GM21717 (cell line): Measurements from ENCODE around the gene NPNT.

ENCODE experiments used
- ATAC-seq: cut with Tn5 transposase; IDR thresholded peaks from one replicate; pipeline ENCODE4 v1.9.1; 2021; ENCODE audit warnings: mild to moderate bottlenecking, moderate library complexity; ENCODE audit not compliant: unreplicated experiment

Gene NPNT

DNA sequence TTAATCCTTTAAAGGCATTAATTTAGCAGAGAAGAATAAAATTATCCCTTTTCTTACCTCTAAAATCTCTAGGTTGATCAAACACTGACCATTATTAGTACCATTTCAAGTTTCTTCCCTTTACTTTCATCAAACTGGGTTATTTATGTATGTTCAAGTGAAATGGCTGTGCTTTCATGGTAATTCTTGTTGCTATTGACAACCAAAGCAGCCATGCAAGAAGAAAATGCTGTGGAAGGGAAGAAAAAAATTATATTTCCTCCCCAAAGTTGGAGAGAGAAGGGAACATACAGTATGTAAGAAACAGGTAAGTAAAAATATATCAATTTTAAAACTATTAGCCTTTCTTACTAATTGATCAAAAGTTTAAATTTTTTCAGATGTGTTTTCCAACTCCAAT is 16.2 kb downstream of the NPNT start:
- ATAC-seq = no peak

DNA sequence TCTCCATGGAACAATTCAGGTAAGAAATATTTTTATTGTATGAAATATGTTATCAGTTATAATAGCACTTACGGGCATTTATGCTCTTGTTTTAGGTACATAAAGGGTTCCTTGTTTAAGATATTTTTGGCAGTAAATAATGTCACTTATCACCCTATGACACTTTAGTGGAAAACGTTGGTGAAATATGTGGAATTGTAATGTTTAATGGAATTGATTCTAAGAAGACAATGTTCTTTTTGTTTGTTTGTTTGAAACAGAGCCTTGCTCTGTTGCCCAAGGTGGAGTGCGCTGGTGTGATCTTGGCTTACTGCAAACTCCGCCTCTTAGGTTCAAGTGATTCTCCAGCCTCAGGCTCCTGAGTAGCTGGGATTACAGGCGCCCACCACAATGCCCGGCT is 17.4 kb downstream of the NPNT start:
- no peak for ATAC-seq

DNA sequence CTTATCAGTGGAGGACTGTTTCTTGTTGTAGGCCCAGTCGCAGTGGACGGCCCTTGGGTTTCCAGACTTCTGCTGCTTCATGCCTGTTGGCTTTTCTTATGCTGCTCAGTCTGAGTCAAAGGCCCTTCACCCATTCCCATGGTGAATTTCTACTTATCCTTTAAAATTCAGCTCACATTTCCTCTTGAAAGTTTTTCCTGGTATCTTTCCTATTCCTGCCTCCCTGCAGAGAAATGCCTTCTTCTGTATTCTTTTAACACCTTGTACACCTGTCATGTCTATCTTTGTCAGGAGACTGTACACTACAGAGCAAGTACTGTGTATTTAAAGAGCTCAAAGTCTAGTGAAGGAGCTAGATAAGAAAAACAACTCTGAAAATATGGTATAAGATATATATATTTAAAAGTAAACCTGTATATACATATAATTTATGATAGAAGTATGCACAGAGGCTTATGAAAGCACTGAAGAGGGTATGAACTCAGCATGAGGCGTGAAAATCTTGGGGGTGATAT is 22.0 kb downstream of the NPNT start:
- ATAC-seq = no peak

DNA sequence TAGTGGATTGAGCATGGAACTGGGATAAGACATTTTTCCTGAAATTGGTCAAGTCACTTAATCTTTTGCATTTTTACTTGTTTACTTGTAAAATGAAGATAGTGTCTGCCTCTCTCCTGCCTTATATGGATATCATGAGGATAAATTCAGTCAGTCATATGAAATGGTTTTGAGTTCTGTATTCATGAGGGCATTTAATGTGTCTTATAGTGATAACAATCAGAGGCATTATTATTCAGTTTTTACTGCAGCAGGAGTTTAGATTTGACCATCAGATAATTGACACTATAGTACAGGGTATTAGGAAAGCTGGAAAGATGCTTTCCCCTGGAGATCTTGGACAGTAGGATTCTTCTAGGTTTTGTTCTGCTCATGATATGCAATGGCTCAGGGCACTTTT is 26.0 kb downstream of the NPNT start:
- ATAC-seq = no peak

DNA sequence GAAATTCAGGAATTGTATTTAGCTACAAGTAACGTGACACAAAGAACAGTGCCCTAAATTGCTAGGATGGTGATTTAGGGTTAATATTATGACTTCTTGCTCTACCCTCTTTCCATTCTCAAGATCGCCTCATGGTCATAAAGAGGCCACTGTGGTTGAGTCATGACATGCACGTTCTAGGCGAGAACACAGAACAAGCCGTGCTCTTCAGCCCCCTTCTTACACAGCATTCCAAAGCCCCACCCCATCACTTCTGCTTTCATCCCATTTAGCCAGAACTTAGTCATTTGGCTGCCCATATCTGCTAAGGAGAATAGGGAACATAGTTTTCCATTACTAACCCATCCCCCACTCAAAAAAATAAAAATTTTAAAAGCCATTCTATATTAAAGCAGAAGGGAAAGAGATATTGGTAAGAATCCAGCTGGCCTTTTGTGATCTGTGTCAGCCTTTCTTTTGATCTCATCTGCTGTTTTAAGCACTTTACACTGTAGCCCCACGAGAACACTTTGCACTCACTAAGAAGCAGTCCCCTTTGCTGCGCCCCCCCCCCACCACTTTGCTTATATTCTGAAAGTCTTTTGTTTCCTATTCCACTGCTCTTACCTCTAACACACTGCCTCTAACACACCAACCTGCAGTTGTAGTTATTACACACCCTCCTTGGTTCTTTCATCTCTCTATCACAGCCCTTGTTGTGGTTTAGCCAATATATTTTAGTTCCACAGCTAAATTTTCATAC is 28.4 kb downstream of the NPNT start:
- ATAC-seq = no peak

DNA sequence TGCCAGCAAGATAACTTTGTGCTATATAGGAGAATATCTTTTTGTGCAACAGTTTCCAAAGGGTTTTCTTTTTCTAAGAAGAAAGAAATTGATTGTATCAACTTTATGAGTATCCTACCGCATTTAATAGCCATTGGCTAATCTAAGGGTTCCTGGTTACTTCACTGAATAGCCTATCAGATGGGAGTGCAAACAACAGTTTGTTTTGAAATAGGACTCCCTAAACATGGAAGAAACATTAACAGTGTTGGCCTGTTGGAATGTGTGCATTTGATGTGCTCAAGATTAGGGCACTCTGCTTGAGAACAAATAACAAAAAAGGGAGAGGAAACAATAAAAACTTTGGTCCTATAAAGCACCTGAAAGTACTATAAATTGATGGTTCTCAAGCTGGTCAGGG is 29.1 kb downstream of the NPNT start:
- no peak for ATAC-seq

DNA sequence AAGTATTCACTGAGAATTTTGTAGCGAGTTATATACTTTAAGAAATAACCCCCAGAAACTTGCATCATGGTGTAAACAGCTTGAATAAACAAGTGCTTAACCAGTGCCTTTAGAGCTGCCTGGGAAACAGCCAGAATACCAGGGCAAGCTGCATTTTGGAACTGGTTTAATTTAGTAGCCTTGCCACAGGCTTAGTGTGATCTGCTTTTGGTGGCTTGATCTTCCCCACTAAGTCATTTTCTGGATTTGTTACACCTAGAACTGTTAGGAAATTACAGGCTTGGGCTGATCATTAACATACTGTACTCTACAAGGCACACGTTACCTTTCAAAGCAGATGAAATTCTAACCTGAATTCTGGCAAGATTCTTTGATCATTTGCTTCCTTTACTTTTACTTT is 35.4 kb downstream of the NPNT start:
- ATAC-seq = no peak

DNA sequence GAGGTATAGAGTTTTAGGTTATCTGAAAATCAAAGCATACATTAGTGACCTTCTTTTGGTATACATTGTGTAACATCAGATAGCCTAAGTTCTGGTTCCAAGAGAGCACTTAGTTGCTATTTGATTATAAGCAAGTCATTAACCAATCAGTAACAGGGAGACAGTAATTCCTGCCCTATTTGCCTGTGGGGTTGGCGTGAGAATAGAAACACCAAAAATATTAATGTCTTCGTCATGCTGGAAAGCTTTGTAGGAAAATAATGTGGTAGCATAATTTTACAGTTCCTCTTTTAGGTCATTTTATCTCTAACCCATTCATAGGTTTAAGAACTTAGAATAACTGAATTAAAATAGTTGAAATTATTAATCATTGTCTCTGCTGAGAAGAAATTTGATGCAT is 37.8 kb downstream of the NPNT start:
- ATAC-seq = peak; percentile 56

DNA sequence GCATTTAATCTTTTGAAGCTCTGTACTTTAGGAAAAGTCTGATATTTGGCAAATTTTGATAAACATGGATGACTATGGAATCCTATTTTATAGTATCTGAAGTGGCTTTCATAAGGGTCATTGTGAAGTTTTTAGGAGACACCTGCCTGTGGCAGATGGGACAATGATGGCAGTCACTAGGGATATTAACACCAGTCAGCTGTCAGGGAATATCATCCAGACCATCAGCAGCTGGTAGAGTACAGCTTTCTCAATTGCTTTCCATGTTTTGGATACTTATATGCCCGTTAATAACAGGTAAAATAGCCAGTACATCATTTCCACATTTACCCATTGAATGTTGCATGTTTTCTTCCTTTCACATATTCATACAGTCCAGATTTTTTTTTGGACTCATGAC is 39.1 kb downstream of the NPNT start:
- ATAC-seq = no peak

DNA sequence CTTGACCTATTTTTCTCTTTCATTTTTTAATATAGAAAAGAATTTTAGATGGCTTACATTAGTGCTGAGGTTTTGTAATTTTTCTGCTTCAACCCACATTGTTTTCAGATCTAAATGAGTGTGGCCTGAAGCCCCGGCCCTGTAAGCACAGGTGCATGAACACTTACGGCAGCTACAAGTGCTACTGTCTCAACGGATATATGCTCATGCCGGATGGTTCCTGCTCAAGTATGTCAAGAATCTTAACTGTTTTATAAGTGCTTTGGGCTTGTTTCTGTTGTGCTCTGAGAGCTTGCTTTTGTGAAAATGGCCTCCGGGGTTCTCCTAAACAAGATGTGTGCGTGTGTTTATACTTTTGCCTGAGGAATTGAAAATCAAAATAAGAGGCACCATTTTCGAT is 41.6 kb downstream of the NPNT start:
- no peak for ATAC-seq

DNA sequence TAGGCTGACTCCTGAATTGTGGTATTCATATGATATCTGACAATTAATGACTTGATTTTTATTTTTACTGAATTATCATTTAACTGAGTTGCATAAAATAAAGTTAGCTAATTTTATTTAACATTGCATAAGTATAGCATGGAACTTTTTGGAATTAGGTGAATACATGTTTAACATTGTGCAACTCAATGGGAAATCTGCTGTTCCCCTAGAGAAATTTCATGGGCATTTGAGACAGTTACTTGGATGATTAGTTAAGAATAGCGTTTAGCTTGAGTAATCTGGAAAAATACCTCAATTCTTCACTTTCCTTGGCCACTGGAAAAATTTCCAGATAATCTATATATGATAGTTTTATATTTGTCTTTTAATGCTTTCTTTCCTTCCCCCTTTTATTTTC is 42.5 kb downstream of the NPNT start:
- no peak for ATAC-seq

DNA sequence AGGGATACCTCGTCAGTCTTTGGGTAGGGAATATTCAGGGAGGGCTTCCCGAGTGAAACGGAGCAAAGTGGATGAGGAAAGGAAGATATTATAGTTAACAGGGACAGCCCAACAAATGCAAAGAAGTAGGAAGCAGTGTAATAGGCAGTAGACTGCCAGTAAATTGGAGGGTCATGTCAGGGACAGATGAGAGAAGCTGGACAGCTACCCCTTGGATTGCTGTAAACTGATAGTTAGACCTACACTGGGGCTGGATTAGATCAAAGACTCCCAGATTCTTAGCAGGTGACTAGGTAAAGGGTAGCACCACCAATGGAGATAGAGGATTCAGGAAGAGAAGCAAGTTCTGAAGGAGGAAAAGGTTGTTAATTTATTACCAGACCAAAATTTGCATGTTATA is 48.0 kb downstream of the NPNT start:
- no peak for ATAC-seq

DNA sequence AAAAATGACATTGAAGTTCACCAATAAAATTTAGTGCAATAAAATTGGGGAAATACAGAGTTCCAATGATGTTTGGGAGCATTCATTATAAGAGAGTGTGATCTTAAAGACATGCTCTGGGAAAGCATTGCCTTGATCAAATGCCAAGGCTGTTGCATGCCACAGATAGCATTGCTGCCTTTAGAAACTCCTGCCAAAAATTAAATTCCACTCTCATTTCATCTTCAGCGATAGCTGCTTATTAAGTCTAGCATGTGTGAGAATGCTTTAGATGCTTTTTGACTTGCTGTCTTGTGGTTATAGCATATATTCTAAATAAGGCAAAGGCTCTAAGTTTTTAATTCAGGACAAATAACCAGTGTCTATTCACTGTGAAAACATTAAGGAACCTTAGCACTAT is 49.3 kb downstream of the NPNT start:
- ATAC-seq = no peak

DNA sequence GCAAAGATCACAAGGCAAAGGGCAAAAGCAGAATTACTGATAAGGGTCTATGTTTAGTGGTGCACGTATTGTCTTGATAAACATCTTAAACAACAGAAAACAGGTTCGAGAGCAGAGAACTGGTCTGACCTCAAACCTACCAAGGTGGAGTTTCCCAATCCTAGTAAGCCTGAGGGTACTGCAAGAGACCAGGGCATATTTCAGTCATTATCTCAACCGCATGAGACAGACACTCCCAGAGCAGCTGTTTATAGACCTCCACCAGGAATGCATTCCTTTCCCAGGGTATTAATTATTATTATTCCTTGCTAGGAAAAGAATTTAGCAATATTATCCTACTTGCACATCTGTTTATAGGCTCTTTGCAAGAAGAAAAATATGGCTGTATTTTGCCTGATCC is 51.5 kb downstream of the NPNT start:
- no peak for ATAC-seq

DNA sequence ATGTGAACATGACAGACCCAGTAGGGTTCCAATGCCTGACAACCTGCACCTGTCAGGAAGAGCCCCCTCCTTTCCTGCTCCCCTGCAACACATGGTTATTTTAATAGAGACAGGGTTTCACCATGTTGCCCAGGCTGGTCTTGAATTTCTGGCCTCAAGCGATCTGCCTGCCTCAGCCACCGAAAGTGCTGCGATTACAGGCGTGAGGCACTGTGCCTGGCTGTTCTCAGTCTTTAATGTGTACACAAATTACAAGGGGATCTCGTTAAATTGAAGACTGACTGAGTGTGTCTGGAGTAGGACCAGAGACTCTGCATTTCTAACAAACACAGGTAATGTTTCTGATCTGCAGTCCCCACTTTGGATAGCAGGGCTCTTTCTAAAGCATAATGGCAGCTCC is 55.4 kb downstream of the NPNT start:
- ATAC-seq = no peak

DNA sequence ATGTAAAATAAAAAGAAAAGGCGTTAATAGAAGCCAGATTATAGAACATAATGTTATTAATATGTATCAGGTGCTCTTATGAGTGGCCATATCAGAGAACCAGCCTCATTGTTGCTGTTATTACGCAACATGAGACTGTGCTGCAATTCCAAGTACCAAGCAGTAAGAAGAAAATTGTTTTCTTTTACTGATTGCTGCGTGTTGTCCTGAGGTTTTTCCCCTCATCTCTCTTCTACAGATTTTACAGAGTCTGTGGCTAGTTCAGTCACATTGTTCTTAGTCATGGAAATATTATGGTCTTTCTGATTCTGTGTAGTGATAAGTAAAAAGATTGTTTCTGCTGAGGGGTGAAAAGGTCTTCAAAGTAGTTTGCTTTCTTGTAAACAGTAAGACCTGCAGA is 55.9 kb downstream of the NPNT start:
- ATAC-seq = no peak

DNA sequence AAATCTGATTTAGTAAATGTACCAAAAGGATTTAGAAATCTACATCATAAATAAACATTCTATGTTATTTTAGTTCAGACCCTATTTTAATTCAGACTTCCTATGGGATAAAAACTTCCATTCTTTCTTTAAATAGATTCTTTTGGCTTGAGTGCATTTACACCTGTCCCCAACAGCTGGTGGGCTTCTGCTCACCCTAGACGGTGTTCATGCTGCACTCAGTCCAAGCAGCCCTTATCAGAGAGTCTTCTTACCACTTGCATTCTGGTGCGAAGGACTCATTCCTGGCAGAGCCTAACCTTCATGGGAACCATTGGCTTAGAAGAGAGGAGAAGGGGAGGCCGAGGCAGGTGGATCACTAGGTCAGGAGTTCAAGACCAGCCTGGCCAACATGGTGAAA is 57.3 kb downstream of the NPNT start:
- ATAC-seq = no peak

DNA sequence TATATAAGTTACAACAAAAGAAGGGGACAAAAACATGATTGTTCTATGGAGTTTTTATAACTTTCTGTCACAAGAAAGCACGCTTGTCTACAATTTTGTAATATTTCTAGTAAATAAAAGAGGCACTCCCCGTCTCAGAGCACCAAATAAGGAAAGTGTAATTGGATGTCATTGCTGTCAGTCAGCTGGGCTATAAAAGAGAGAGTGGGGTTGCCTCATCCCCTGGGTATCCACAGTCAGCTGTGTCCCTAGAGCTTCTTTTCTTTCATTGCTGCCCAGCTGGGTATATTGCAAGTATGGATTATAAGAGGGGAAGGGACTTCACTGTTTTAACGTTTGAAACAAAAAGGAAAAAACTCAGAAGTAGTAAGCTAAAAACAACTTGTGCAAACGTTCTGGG is 61.3 kb downstream of the NPNT start:
- ATAC-seq = no peak

DNA sequence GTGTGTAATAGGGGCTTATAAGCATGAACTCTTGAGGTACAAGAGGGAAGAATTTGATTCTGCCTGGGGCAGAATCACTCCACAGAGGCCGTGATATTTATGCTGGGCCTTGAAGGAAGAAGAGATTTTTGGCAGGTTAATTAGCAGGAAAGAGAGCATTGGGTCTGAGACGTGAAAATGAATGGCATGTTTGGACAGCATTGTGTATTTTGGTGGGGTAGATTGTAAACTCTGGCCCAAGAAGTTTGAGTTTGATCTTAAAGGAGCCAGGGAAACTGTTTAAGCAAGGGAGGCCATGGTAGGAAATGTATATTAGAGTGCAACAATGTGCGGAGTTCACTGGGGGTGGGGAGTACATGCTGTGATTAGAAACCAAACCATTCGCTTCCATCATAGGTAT is 62.4 kb downstream of the NPNT start:
- no peak for ATAC-seq

DNA sequence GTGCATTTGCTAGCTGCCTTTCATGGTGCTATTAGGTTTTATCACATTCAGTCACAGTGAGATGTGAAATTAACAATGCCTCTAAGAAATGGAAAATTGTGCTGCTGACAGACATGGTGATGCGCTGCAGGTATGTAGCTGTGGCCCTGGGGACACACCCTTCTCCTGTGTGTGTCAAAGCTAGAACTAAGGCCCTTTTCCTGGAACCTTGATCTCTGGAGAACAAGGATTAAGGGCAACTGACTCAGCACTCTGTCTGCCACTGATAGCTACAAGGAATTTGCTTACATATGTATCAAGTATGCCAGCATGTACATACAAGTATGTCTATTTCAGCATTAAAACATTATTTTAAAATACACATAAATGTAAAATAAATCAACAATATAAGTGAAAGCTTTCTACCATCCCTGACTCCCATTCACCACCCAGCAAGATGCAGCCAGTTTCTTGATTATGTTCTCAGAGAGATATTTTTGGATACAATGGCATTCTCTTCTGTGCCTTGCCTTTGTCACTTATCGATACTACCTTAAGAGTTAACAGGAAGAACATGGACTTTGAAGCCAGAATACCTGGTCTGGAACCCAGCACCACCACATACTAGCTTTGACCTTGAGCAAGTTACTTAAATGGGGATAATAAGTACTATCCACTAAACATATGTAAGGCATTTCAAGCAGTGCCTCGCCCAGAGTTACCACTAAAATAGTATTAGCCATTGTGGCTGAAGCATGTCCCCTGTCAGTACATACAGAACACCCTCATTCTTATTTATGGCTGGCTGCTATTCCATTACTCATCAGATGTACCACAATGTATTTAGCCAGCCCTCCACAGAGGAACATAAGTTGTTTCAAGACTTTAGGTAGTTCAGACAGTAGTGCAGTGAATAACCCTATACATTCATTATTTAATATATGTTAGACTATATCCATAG is 68.5 kb downstream of the NPNT start:
- ATAC-seq = no peak

DNA sequence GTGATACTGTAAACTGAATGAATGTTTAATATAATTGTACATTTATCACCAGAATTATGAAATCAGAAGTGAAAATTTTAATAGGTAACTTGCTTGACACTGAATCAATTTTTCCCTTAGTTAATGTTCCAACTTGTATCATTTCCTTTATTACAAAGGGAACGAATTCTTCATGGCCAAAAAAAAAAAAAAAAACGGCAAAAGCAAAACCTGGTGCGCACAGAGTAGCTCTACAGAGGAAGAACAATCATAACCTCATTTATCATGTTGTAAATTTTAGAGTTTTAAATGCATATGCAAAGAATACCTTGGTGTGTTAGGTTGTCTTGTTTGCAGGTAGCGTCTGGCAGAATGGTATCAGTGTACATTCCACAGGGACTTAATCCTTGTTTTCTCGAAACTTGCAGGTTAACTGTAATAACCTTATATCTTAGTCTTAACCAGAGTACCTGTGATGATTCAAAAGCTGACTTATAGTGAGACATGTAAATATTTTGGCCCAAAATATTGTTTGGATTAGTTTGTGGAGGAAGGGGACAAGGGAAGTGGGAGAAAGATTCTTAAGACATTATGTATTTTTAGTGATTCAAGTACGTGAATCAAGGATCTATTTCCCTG is 70.0 kb downstream of the NPNT start:
- ATAC-seq = no peak

DNA sequence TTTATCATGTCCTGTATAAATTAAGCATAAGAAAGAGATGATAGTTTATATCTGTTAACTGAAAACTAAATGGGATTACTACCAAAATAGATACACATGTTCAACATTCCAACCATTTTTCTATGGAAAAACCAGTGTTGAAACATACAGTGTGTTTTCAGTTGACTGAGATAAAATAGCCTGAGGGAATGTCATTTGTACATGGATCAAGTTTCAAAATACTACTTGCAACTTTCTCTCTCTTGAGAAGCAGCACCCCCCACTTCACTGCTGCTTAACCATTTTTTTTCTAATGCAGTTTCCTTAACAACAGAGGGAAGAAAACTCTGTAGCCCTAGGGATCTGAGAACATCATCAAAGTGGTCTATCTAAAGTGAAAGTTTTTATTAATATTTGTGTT is 70.8 kb downstream of the NPNT start:
- ATAC-seq = no peak
